B cell (primary cell): ENCODE data around the gene SLC37A1. TPM values are rescaled to one million over a fixed set of nuclear protein-coding genes. Genes with fewer than 3 reads are reported as not detected.

Experiments
- ATAC-seq: fragments of 200-7000 bp; cut with Tn5 transposase; one replicate; pipeline ENCODE4 v1.10.0; 2021; ENCODE audit warnings: low read depth, mild to moderate bottlenecking, moderate number of reproducible peaks, moderate library complexity
- CTCF ChIA-PET: fragments of 350-600 bp; sonication (Branson Sonifier 250); formaldehyde crosslinking; loops from one replicate; lab custom pipeline; 2021; ENCODE audit warnings: antibody characterized with exemption, inconsistent platforms; lab: Charles Lee
- POLR2A ChIA-PET: fragments of 350-600 bp; sonication (Branson Sonifier 250); formaldehyde crosslinking; loops from one replicate; lab custom pipeline; 2021; ENCODE audit warnings: antibody characterized with exemption; lab: Charles Lee
- DNase-seq: peaks from one replicate; pipeline ENCODE4 v3.0.0; 2013
- H2AFZ ChIP-seq: 2 replicates; pipeline ENCODE4 v1.6.1; 2012; ENCODE audit warnings: mild to moderate bottlenecking, low read depth, low read length; ENCODE audit not compliant: insufficient read depth, poor library complexity, severe bottlenecking
- H3K27ac ChIP-seq, 2 donors: 1 replicate in 1 of 2; 2 replicates in 1 of 2; pipeline ENCODE4 v1.5.1; 2012 to 2013; ENCODE audit warnings: low read length in 2 of 2, mild to moderate bottlenecking in 2 of 2, moderate library complexity in 1 of 2
- H3K27me3 ChIP-seq, 4 experiments: fragments of 200-600 bp in 1 of 4; sonication (generic) in 1 of 4; replicated peaks in 1 of 4; 1 replicate in 2 of 4; 2 replicates in 2 of 4; pipeline versions ENCODE4 v1.6.1 to v1.7.0; 2013 to 2016; ENCODE audit warnings: low read length in 3 of 4, mild to moderate bottlenecking in 2 of 4, mixed read lengths in 1 of 4, moderate library complexity in 1 of 4; ENCODE audit not compliant: insufficient read depth in 4 of 4, control insufficient read depth in 3 of 4; ENCODE audit errors: control extremely low read depth in 1 of 4
- H3K36me3 ChIP-seq, 2 experiments: replicated peaks in 1 of 2; 1 replicate in 1 of 2; 2 replicates in 1 of 2; pipeline versions ENCODE4 v1.6.1 to v1.7.1; 2013; ENCODE audit warnings: low read length in 1 of 2; ENCODE audit not compliant: insufficient read depth in 2 of 2, control insufficient read depth in 1 of 2; ENCODE audit errors: control extremely low read depth in 1 of 2, extremely low read depth in 1 of 2
- H3K4me1 ChIP-seq, 2 donors: fragments of 200-600 bp in 1 of 2; sonication (generic) in 1 of 2; 1 replicate in 1 of 2; 2 replicates in 1 of 2; pipeline versions ENCODE4 v1.5.1 to v1.6.1; 2013 to 2017; ENCODE audit warnings: low read length in 2 of 2; ENCODE audit not compliant: control insufficient read depth in 2 of 2, insufficient read depth in 2 of 2
- H3K4me2 ChIP-seq: replicated peaks from 2 replicates; pipeline ENCODE3; 2012; ENCODE audit warnings: mild to moderate bottlenecking, low read depth, low read length; ENCODE audit not compliant: poor library complexity, severe bottlenecking
- H3K4me3 ChIP-seq, 5 experiments: fragments of 200-600 bp in 1 of 5; sonication (generic) in 1 of 5; 1 replicate in 3 of 5; 2 replicates in 2 of 5; pipeline versions ENCODE4 v1.5.1 to v1.7.0; 2011 to 2016; ENCODE audit warnings: low read length in 4 of 5, mild to moderate bottlenecking in 4 of 5, low read depth in 2 of 5, control low read depth in 1 of 5, moderate library complexity in 1 of 5; ENCODE audit not compliant: insufficient read depth in 1 of 5; ENCODE audit errors: control extremely low read depth in 1 of 5, extremely low read depth in 1 of 5
- H3K79me2 ChIP-seq: fragments of 200-600 bp; sonication (generic); one replicate; pipeline ENCODE4 v1.6.0; 2016; ENCODE audit warnings: low read length; ENCODE audit not compliant: control insufficient read depth, insufficient read depth
- H3K9ac ChIP-seq: fragments of 200-600 bp; sonication (generic); 2 replicates; pipeline ENCODE4 v1.6.1; 2017; ENCODE audit warnings: mild to moderate bottlenecking, low read length, moderate library complexity
- H3K9me3 ChIP-seq, 3 donors: one replicate each; pipeline versions ENCODE4 v1.6.1 to v1.7.1; 2013; ENCODE audit warnings: low read length in 2 of 3; ENCODE audit not compliant: control insufficient read depth in 2 of 3, insufficient read depth in 1 of 3; ENCODE audit errors: control extremely low read depth in 1 of 3
- H4K20me1 ChIP-seq: 2 replicates; pipeline ENCODE4 v1.6.0; 2012; ENCODE audit warnings: mild to moderate bottlenecking, low read length; ENCODE audit not compliant: insufficient read depth, control insufficient read depth, poor library complexity, severe bottlenecking
- H3K27ac Mint-ChIP-seq: one replicate; pipeline ENCODE4 v1.8.0; 2021; ENCODE audit warnings: mixed read lengths
- H3K27me3 Mint-ChIP-seq: one replicate; pipeline ENCODE4 v1.8.0; 2021; ENCODE audit warnings: mixed read lengths
- H3K4me1 Mint-ChIP-seq: one replicate; pipeline ENCODE4 v1.8.0; 2021; ENCODE audit warnings: mixed read lengths
- H3K4me3 Mint-ChIP-seq: one replicate; pipeline ENCODE4 v1.8.0; 2021; ENCODE audit warnings: mixed read lengths
- H3K9me3 Mint-ChIP-seq: one replicate; pipeline ENCODE4 v1.8.0; 2022; ENCODE audit warnings: mixed read lengths; ENCODE audit not compliant: insufficient read depth
- EZH2 ChIP-seq: IDR thresholded peaks from 2 replicates; pipeline ENCODE4 v1.6.1; 2012; ENCODE audit warnings: borderline replicate concordance, low read depth, mild to moderate bottlenecking, moderate library complexity, low read length; ENCODE audit not compliant: insufficient read depth, poor library complexity, severe bottlenecking
- WGBS: methylation state at CpG from one replicate; pipeline ENCODE4 v1.1.5; 2013; ENCODE audit warnings: missing lambda C conversion rate; ENCODE audit not compliant: insufficient coverage; 5-methylcytosine and 5-hydroxymethylcytosine counted together
- intact Hi-C: fragments of 100-400 bp; cut with micrococcal nuclease; formaldehyde crosslinking; loops from one replicate; pipeline ENCODE4 v1.10.0; 2022
- polyA plus RNA-seq: library from polyadenylated mRNA; depleted of rRNA; stranded (reverse); fragments of >200 nt; gene quantifications from 2 replicates; pipeline ENCODE4 v1.2.3, GENCODE V29; 2012
- total RNA-seq, 2 donors: library from RNA; stranded (reverse); fragments of 120-200 nt in 1 of 2; gene quantifications; 1 replicate in 1 of 2; 2 replicates in 1 of 2; pipeline versions ENCODE4 v1.2.3 to v1.2.4, GENCODE V29; 2013 to 2022
- TF ChIP-seq, protein P1 (sequence below): fragments of 200-600 bp; IDR thresholded peaks from one replicate; pipeline ENCODE4 v1.8.0; 2022; ENCODE audit warnings: antibody characterized with exemption, mild to moderate bottlenecking

SLC37A1 gene
- total and polyA plus RNA-seq, 2 donors (not counting 1 experiment from before 2014, with no cell fraction given) = 38.1 to 60.2 TPM

GRCh38 chr21:42490720-42491119 lies 22.9 kb upstream of the SLC37A1 start:
- H3K4me1 ChIP-seq = peaks cover 4% of the 10 kb centered on the region in 2 donors
- H3K9me3 Mint-ChIP-seq = no peaks in the 10 kb centered on the region
- intact Hi-C loops = no loop called here
- H3K27me3 Mint-ChIP-seq = peaks cover 17% of the 10 kb centered on the region
- TF ChIP-seq EZH2 = no peak
- TF ChIP-seq, protein P1, sequence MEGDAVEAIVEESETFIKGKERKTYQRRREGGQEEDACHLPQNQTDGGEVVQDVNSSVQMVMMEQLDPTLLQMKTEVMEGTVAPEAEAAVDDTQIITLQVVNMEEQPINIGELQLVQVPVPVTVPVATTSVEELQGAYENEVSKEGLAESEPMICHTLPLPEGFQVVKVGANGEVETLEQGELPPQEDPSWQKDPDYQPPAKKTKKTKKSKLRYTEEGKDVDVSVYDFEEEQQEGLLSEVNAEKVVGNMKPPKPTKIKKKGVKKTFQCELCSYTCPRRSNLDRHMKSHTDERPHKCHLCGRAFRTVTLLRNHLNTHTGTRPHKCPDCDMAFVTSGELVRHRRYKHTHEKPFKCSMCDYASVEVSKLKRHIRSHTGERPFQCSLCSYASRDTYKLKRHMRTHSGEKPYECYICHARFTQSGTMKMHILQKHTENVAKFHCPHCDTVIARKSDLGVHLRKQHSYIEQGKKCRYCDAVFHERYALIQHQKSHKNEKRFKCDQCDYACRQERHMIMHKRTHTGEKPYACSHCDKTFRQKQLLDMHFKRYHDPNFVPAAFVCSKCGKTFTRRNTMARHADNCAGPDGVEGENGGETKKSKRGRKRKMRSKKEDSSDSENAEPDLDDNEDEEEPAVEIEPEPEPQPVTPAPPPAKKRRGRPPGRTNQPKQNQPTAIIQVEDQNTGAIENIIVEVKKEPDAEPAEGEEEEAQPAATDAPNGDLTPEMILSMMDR = no peak
- no peaks in the 10 kb centered on the region for H4K20me1 ChIP-seq
- no peak overlapping the region for H3K4me2 ChIP-seq
- H3K36me3 ChIP-seq = no peaks in the 10 kb centered on the region
- H3K79me2 ChIP-seq = no peaks in the 10 kb centered on the region
- no peak for ATAC-seq
- H3K4me1 Mint-ChIP-seq = peaks cover 3% of the 10 kb centered on the region
- H3K27me3 ChIP-seq = peaks cover 0 to 23% (median 0%) of the 10 kb centered on the region in 4 experiments
- no peak overlapping the region for H2AFZ ChIP-seq
- CTCF ChIA-PET = interaction anchor here (1.4 kb wide), 1 partner anchor 46 kb away, joined by 5 read pairs; no protein-coding TSS in a partner anchor
- no peak overlapping the region for H3K4me3 Mint-ChIP-seq
- H3K4me3 ChIP-seq = no peak overlapping the region
- no peak overlapping the region for H3K27ac ChIP-seq
- POLR2A ChIA-PET = no interaction called here
- DNase-seq = no peak
- no peak overlapping the region for H3K27ac Mint-ChIP-seq
- H3K9ac ChIP-seq = no peak overlapping the region
- peaks cover 0 to 9% (median 0%) of the 10 kb centered on the region in 3 donors for H3K9me3 ChIP-seq

DNA sequence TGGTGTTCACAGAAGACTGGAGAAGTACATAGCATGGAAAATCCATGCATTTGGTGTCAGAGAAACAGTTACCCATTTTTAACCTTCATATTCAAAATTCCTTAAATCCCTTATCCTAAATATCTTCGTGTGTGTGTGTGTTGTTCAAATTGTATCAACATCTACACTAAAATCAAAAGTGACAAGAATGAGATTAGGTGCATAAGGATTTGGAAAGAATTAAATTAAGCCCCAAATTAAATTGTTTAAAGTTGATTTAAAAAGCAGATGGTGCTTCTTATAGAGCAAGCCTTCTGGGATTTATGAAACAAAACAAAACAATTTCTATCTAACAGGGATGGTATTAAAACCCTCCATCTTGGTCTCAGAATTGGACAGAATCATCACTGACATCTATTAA lies 22.3 kb upstream of the SLC37A1 start:
- Mint-ChIP-seq H3K4me1 (peaks cover 9% of the 10 kb centered on the region), H3K27ac (no peak overlapping the region)
- no peak overlapping the region for H3K4me2 ChIP-seq

More for the DNA sequence above, 22.3 kb upstream of the SLC37A1 start:
- H3K4me3 ChIP-seq = no peak overlapping the region
- Mint-ChIP-seq H3K9me3 (no peaks in the 10 kb centered on the region), H3K27me3 (peaks cover 13% of the 10 kb centered on the region), H3K4me3 (no peak overlapping the region)
- H3K4me1 ChIP-seq = peaks cover 4 to 6% of the 10 kb centered on the region in 2 donors
- peaks cover 0 to 20% (median 0%) of the 10 kb centered on the region in 4 experiments for H3K27me3 ChIP-seq
- H3K79me2 ChIP-seq = no peaks in the 10 kb centered on the region
- ChIA-PET CTCF (interaction anchor here (1.4 kb wide), 1 partner anchor 45 kb away, joined by 5 read pairs; no protein-coding TSS in a partner anchor), POLR2A (no interaction called here)
- TF ChIP-seq, protein P1 = no peak
- TF ChIP-seq EZH2 = no peak
- no peak overlapping the region for H3K9ac ChIP-seq
- DNase-seq (no peak), ATAC-seq (no peak)
- H3K27ac ChIP-seq = no peak overlapping the region
- no CpG with 5 or more reads among the region's 1 CpG for WGBS
- peaks cover 0 to 7% (median 0%) of the 10 kb centered on the region in 3 donors for H3K9me3 ChIP-seq
- H2AFZ ChIP-seq = no peak overlapping the region
- H3K36me3 ChIP-seq = no peaks in the 10 kb centered on the region
- intact Hi-C loops = no loop called here
- H4K20me1 ChIP-seq = no peaks in the 10 kb centered on the region
